ENCODE measurements around the gene RBMS1. TPM values are rescaled to one million over a fixed set of nuclear protein-coding genes. Genes with fewer than 3 reads are reported as not detected.

RBMS1 gene
- total RNA-seq, 1 donor from 2014 or later, result 136 TPM

GRCh38 chr2:160339726-160340125, 153.9 kb downstream of the RBMS1 start:
- Mint-ChIP-seq H3K9me3 (ENCODE audit: unreplicated experiment) (no peaks in the 10 kb centered on the region), H3K4me3 (ENCODE audit: unreplicated experiment) (no peak overlapping the region), H3K27ac (ENCODE audit: unreplicated experiment) (no peak overlapping the region), H3K4me1 (ENCODE audit: unreplicated experiment) (peaks cover 31% of the 10 kb centered on the region), H3K36me3 (ENCODE audit: low read depth, unreplicated experiment) (no peaks in the 10 kb centered on the region), H3K27me3 (ENCODE audit: unreplicated experiment) (no peaks in the 10 kb centered on the region)
- DNase-seq (ENCODE audit: low spot score), result no peak
- TF ChIP-seq CTCF (IDR thresholded peaks at IDR 0.05; ENCODE audit: unreplicated experiment), result no peak

GRCh38 chr2:160338901-160339685, 154.5 kb downstream of the RBMS1 start:
- TF ChIP-seq CTCF (IDR thresholded peaks at IDR 0.05; ENCODE audit: unreplicated experiment), result no peak
- peaks cover 36% of the 10 kb centered on the region for H3K4me1 Mint-ChIP-seq (ENCODE audit: unreplicated experiment)
- H3K9me3 Mint-ChIP-seq (ENCODE audit: unreplicated experiment), result no peaks in the 10 kb centered on the region
- H3K36me3 Mint-ChIP-seq (ENCODE audit: low read depth, unreplicated experiment), result no peaks in the 10 kb centered on the region
- no peak for DNase-seq (ENCODE audit: low spot score)
- H3K27ac Mint-ChIP-seq (ENCODE audit: unreplicated experiment), result peak overlapping the region; percentile 70
- no peaks in the 10 kb centered on the region for H3K27me3 Mint-ChIP-seq (ENCODE audit: unreplicated experiment)
- H3K4me3 Mint-ChIP-seq (ENCODE audit: unreplicated experiment), result no peak overlapping the region

- Mint-ChIP-seq H3K27ac (ENCODE audit: unreplicated experiment) (no peak overlapping the region), H3K4me1 (ENCODE audit: unreplicated experiment) (peaks cover 45% of the 10 kb centered on the region), H3K9me3 (ENCODE audit: unreplicated experiment) (no peaks in the 10 kb centered on the region), H3K27me3 (ENCODE audit: unreplicated experiment) (no peaks in the 10 kb centered on the region), H3K36me3 (ENCODE audit: low read depth, unreplicated experiment) (no peaks in the 10 kb centered on the region), H3K4me3 (ENCODE audit: unreplicated experiment) (no peak overlapping the region)
- TF ChIP-seq CTCF (IDR thresholded peaks at IDR 0.05; ENCODE audit: unreplicated experiment), result no peak
- no peak for DNase-seq (ENCODE audit: low spot score)
Observed at GRCh38 chr2:160337728-160338127, 155.9 kb downstream of the RBMS1 start.

GRCh38 chr2:160336635-160337034, 157.0 kb downstream of the RBMS1 start:
- Mint-ChIP-seq H3K27me3 (ENCODE audit: unreplicated experiment) (peaks cover under 1% of the 10 kb centered on the region), H3K36me3 (ENCODE audit: low read depth, unreplicated experiment) (no peaks in the 10 kb centered on the region), H3K27ac (ENCODE audit: unreplicated experiment) (no peak overlapping the region), H3K4me3 (ENCODE audit: unreplicated experiment) (no peak overlapping the region), H3K9me3 (ENCODE audit: unreplicated experiment) (no peaks in the 10 kb centered on the region), H3K4me1 (ENCODE audit: unreplicated experiment) (peaks cover 54% of the 10 kb centered on the region)
- DNase-seq (ENCODE audit: low spot score), result no peak
- no peak for TF ChIP-seq CTCF (IDR thresholded peaks at IDR 0.05; ENCODE audit: unreplicated experiment)

- DNase-seq (ENCODE audit: low spot score), result no peak
- no peaks in the 10 kb centered on the region for H3K36me3 Mint-ChIP-seq (ENCODE audit: low read depth, unreplicated experiment)
- H3K4me1 Mint-ChIP-seq (ENCODE audit: unreplicated experiment), result peaks cover 59% of the 10 kb centered on the region
- peaks cover 5% of the 10 kb centered on the region for H3K27me3 Mint-ChIP-seq (ENCODE audit: unreplicated experiment)
- peak overlapping the region; percentile 21 for H3K27ac Mint-ChIP-seq (ENCODE audit: unreplicated experiment)
- TF ChIP-seq CTCF (IDR thresholded peaks at IDR 0.05; ENCODE audit: unreplicated experiment), result no peak
- H3K4me3 Mint-ChIP-seq (ENCODE audit: unreplicated experiment), result no peak overlapping the region
- no peaks in the 10 kb centered on the region for H3K9me3 Mint-ChIP-seq (ENCODE audit: unreplicated experiment)
Observed at GRCh38 chr2:160336105-160336504, 157.5 kb downstream of the RBMS1 start.
